ENCODE measurements around the gene ATPAF1. TPM values are rescaled to one million over a fixed set of nuclear protein-coding genes. Genes with fewer than 3 reads are reported as not detected.
"Not testable (repeated sequence)": the region's sequence is repeated elsewhere in the genome, so short reads cannot be mapped to it uniquely, and the experiment has no call there.

The ATPAF1 gene
- total and polyA plus RNA-seq, 4 donors: 26.9 to 39.4 (median 33.6) TPM

GRCh38 chr1:46697053-46697452 lies 28.9 kb upstream of the ATPAF1 start:
- Histone ChIP-seq H3K27ac (ENCODE audit: low read depth in 1 of 2, low read length in 2 of 2) (no peak overlapping the region), H3K4me1 (ENCODE audit: control insufficient read depth in 1 of 2, insufficient read depth in 2 of 2, low read length in 2 of 2) (no peaks in the 10 kb centered on the region), H3K36me3 (ENCODE audit: control insufficient read depth in 1 of 2, insufficient read depth in 2 of 2, low read length in 1 of 2) (peaks cover 5% of the 10 kb centered on the region in 2 donors), H3K9me3 (ENCODE audit: control insufficient read depth, low read length) (no peaks in the 10 kb centered on the region), H3K27me3 (ENCODE audit: control insufficient read depth in 1 of 2, insufficient read depth in 2 of 2, low read length in 1 of 2) (no peaks in the 10 kb centered on the region), H3K4me3 (ENCODE audit: low read length in 2 of 2) (no peak overlapping the region)
- intact Hi-C loops (cut with DNase I): no loop called here
- ATAC-seq (ENCODE audit: low FRiP score) (no peak), DNase-seq (no peak)
- WGBS, 2 donors: 94 to 95% methylated on average over 2 of the region's 2 CpGs

- H3K36me3 ChIP-seq (ENCODE audit: control insufficient read depth in 1 of 2, insufficient read depth in 2 of 2, low read length in 1 of 2); DNase-seq; intact Hi-C loops (cut with DNase I); H3K4me3 ChIP-seq (ENCODE audit: low read length in 2 of 2); ATAC-seq (ENCODE audit: low FRiP score); H3K27ac ChIP-seq (ENCODE audit: low read depth in 1 of 2, low read length in 2 of 2); H3K27me3 ChIP-seq (ENCODE audit: control insufficient read depth in 1 of 2, insufficient read depth in 2 of 2, low read length in 1 of 2); H3K9me3 ChIP-seq (ENCODE audit: control insufficient read depth, low read length); H3K4me1 ChIP-seq (ENCODE audit: control insufficient read depth in 1 of 2, insufficient read depth in 2 of 2, low read length in 2 of 2): not testable (repeated sequence)
- WGBS, 2 donors: 92 to 93% methylated on average over 3 to 4 of the region's 4 CpGs
Observed at GRCh38 chr1:46694676-46695075, 26.5 kb upstream of the ATPAF1 start.

DNA sequence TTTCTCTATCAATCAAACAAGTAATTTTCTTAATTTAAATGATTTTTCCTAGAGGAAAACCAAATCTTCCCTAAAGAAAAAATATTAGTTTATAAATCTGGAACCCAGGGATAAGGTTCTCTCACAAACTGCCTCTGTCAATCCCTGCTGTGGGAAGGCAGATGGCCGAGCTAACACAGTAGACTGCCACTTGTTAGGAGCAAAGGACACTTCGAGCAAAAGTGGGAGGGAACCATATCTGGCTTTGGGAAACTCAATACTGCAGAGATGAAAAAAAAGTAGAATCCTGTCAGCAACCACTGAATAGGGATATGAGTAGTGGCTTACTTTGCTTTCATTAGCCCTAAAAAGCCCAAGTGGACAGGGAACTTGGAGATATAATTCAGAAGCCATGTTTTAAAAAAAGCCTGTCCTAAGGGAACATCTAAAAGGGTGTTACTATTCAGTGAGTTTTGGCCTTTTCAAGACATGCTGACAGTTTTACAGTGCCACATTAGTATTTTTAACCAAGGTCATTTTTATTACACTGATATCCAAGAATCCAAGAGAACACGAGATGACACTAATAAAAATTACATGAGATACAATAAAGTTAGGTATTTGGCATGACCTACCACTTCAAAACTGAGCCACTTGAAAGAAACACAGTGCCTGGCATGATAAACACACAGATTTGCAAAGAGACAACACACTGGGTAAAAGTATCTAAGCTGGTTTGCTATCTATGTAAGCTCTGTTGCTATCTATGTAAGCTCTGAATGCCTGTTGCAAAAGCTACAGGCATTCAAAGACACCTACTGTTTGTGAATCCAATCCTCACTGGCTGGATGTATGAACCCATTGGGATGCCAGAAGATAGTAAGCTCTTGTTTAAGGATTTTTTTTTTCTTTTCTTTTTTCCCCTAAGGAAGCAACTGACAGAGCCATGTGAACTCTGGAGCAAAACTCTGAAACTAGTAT lies 24.9 kb upstream of the ATPAF1 start:
- H3K4me3 ChIP-seq (ENCODE audit: low read length in 2 of 2): no peak overlapping the region
- H3K4me1 ChIP-seq (ENCODE audit: control insufficient read depth in 1 of 2, insufficient read depth in 2 of 2, low read length in 2 of 2): no peaks in the 10 kb centered on the region
- peaks cover 5 to 8% of the 10 kb centered on the region in 2 donors for H3K36me3 ChIP-seq (ENCODE audit: control insufficient read depth in 1 of 2, insufficient read depth in 2 of 2, low read length in 1 of 2)
- 56 to 71% methylated on average over 3 of the region's 3 CpGs for WGBS, 2 donors
- no peak for DNase-seq
- intact Hi-C loops (cut with DNase I): no loop called here
- ATAC-seq (ENCODE audit: low FRiP score): no peak
- no peaks in the 10 kb centered on the region for H3K9me3 ChIP-seq (ENCODE audit: control insufficient read depth, low read length)
- no peaks in the 10 kb centered on the region for H3K27me3 ChIP-seq (ENCODE audit: control insufficient read depth in 1 of 2, insufficient read depth in 2 of 2, low read length in 1 of 2)
- no peak overlapping the region for H3K27ac ChIP-seq (ENCODE audit: low read depth in 1 of 2, low read length in 2 of 2)

GRCh38 chr1:46691997-46692790 lies 24.0 kb upstream of the ATPAF1 start:
- Histone ChIP-seq H3K9me3 (ENCODE audit: control insufficient read depth, low read length) (no peaks in the 10 kb centered on the region), H3K4me1 (ENCODE audit: control insufficient read depth in 1 of 2, insufficient read depth in 2 of 2, low read length in 2 of 2) (no peaks in the 10 kb centered on the region), H3K36me3 (ENCODE audit: control insufficient read depth in 1 of 2, insufficient read depth in 2 of 2, low read length in 1 of 2) (peaks cover 5 to 13% of the 10 kb centered on the region in 2 donors), H3K4me3 (ENCODE audit: low read length in 2 of 2) (no peak overlapping the region), H3K27me3 (ENCODE audit: control insufficient read depth in 1 of 2, insufficient read depth in 2 of 2, low read length in 1 of 2) (no peaks in the 10 kb centered on the region), H3K27ac (ENCODE audit: low read depth in 1 of 2, low read length in 2 of 2) (no peak overlapping the region)
- 81 to 84% methylated on average over 6 of the region's 6 CpGs for WGBS, 2 donors
- DNase-seq (no peak), ATAC-seq (ENCODE audit: low FRiP score) (no peak)
- intact Hi-C loops (cut with DNase I): no loop called here

GRCh38 chr1:46690931-46691421 lies 22.8 kb upstream of the ATPAF1 start:
- WGBS, 2 donors: 72 to 79% methylated on average over 2 of the region's 2 CpGs
- Histone ChIP-seq H3K4me1 (ENCODE audit: control insufficient read depth in 1 of 2, insufficient read depth in 2 of 2, low read length in 2 of 2) (no peaks in the 10 kb centered on the region), H3K4me3 (ENCODE audit: low read length in 2 of 2) (no peak overlapping the region)

DNA sequence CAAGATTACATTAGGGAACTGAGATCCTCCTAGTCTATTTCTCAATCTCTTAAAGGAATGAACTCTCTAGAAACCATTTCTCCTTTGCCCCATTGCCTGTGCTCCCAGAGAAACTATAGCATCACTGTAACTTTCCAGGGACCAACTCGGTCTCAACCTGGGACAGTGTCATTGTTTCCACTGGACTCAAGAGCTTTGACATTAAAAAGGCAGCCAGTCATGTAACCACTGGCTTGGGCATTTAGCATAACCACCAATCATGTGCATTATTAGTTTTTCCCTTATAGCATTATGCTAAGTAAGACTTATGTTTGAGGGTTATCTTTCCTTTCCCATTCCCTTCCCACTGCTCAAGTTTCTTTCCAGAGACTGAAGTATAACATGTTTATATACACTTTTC lies 21.7 kb upstream of the ATPAF1 start:
- no peak for ATAC-seq (ENCODE audit: low FRiP score)
- intact Hi-C loops (cut with DNase I): no loop called here
- Histone ChIP-seq H3K4me1 (ENCODE audit: control insufficient read depth in 1 of 2, insufficient read depth in 2 of 2, low read length in 2 of 2) (no peaks in the 10 kb centered on the region), H3K9me3 (ENCODE audit: control insufficient read depth, low read length) (no peaks in the 10 kb centered on the region), H3K27ac (ENCODE audit: low read depth in 1 of 2, low read length in 2 of 2) (no peak overlapping the region), H3K36me3 (ENCODE audit: control insufficient read depth in 1 of 2, insufficient read depth in 2 of 2, low read length in 1 of 2) (peaks cover 0 to 12% of the 10 kb centered on the region in 2 donors), H3K27me3 (ENCODE audit: control insufficient read depth in 1 of 2, insufficient read depth in 2 of 2, low read length in 1 of 2) (no peaks in the 10 kb centered on the region), H3K4me3 (ENCODE audit: low read length in 2 of 2) (no peak overlapping the region)
- DNase-seq: no peak
- 83 to 85% methylated on average over 1 of the region's 1 CpG for WGBS, 2 donors

More at GRCh38 chr1:46690931-46691421, 22.8 kb upstream of the ATPAF1 start:
- Histone ChIP-seq H3K27me3 (ENCODE audit: control insufficient read depth in 1 of 2, insufficient read depth in 2 of 2, low read length in 1 of 2) (no peaks in the 10 kb centered on the region), H3K36me3 (ENCODE audit: control insufficient read depth in 1 of 2, insufficient read depth in 2 of 2, low read length in 1 of 2) (peaks cover 0 to 13% of the 10 kb centered on the region in 2 donors), H3K9me3 (ENCODE audit: control insufficient read depth, low read length) (no peaks in the 10 kb centered on the region), H3K27ac (ENCODE audit: low read depth in 1 of 2, low read length in 2 of 2) (no peak overlapping the region)
- intact Hi-C loops (cut with DNase I): no loop called here
- ATAC-seq (ENCODE audit: low FRiP score): no peak
- no peak for DNase-seq

DNA sequence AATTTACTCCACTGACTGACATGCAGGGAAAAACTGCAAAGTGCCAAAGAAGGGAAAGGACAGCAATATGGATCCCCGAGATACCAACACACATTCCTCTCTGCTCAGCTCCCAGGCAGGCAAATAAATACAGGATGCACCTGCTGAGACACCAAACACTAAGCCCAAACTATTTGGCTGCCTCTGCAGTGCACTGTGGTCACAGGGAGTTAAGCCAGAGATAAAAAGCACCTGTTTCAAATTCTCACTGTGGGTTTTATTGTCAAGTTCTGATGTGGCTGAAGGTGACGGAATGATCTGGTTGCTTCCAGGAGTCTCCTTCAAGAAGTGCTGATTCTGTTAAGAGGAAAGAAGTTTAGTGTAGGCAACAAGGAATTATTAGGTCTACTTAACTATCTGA lies 21.2 kb upstream of the ATPAF1 start:
- 80 to 82% methylated on average over 2 of the region's 2 CpGs for WGBS, 2 donors
- no peak for DNase-seq
- H3K4me1 ChIP-seq (ENCODE audit: control insufficient read depth in 1 of 2, insufficient read depth in 2 of 2, low read length in 2 of 2): no peaks in the 10 kb centered on the region
- H3K27me3 ChIP-seq (ENCODE audit: control insufficient read depth in 1 of 2, insufficient read depth in 2 of 2, low read length in 1 of 2): no peaks in the 10 kb centered on the region
- no peak overlapping the region for H3K27ac ChIP-seq (ENCODE audit: low read depth in 1 of 2, low read length in 2 of 2)
- intact Hi-C loops (cut with DNase I): no loop called here
- peaks cover 0 to 12% of the 10 kb centered on the region in 2 donors for H3K36me3 ChIP-seq (ENCODE audit: control insufficient read depth in 1 of 2, insufficient read depth in 2 of 2, low read length in 1 of 2)
- no peaks in the 10 kb centered on the region for H3K9me3 ChIP-seq (ENCODE audit: control insufficient read depth, low read length)
- H3K4me3 ChIP-seq (ENCODE audit: low read length in 2 of 2): no peak overlapping the region
- no peak for ATAC-seq (ENCODE audit: low FRiP score)

DNA sequence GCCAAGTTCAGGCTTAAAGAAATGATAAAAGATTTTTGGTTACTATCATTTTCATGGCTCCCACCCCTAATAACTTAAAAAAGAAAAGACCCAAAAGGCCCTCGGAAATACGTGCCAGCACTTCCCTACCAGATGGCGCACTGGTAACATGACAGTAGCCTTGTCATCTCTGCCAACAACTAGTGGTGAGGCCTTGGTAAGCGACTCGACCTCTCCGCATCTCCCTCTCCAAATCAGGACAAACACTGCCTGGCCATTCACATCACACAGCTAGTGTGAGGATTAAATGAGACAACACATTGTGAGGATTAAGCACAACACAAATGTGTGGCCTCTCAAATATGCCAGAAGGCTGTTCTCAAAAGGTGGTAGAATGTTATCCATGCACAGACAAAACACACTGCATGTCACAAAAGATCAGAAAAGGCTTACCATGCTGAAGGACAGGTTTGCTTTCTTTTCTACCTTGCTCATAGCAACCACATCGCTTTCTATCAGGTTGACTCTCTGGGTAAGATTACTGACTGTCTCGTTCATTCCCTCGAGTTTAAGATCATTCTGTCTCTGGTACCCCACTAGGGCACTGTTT lies 19.9 kb upstream of the ATPAF1 start:
- Histone ChIP-seq H3K9me3 (ENCODE audit: control insufficient read depth, low read length) (no peaks in the 10 kb centered on the region), H3K4me3 (ENCODE audit: low read length in 2 of 2) (no peak overlapping the region), H3K36me3 (ENCODE audit: control insufficient read depth in 1 of 2, insufficient read depth in 2 of 2, low read length in 1 of 2) (peaks cover 2 to 14% of the 10 kb centered on the region in 2 donors), H3K27ac (ENCODE audit: low read depth in 1 of 2, low read length in 2 of 2) (no peak overlapping the region), H3K27me3 (ENCODE audit: control insufficient read depth in 1 of 2, insufficient read depth in 2 of 2, low read length in 1 of 2) (no peaks in the 10 kb centered on the region), H3K4me1 (ENCODE audit: control insufficient read depth in 1 of 2, insufficient read depth in 2 of 2, low read length in 2 of 2) (no peaks in the 10 kb centered on the region)
- ATAC-seq (ENCODE audit: low FRiP score) (no peak), DNase-seq (no peak)
- 66 to 67% methylated on average over 9 of the region's 9 CpGs for WGBS, 2 donors
- intact Hi-C loops (cut with DNase I): no loop called here

Data from aorta (tissue), 5 donors.